GM11168 (cell line): ENCODE measurements around the gene FMN1.

ENCODE experiments used
- in situ Hi-C: fragments of 300-500 bp; cut with MboI; formaldehyde crosslinking; loops from one replicate; pipeline ENCODE4 v1.12.0; 2022; ENCODE audit warnings: low sequenced_read_pairs; ENCODE audit not compliant: unreplicated experiment

FMN1 gene

GRCh38 chr15:33200903-33201302 lies 6.4 kb upstream of the FMN1 start:
- in situ Hi-C loops, result no loop called here

- in situ Hi-C loops, result no loop called here
These were observed 5.9 kb upstream of the FMN1 start for GRCh38 chr15:33200444-33200843.

- in situ Hi-C loops, result no loop called here
These were observed 4.0 kb upstream of the FMN1 start for GRCh38 chr15:33198541-33198940.

GRCh38 chr15:33197636-33198035 lies 3.1 kb upstream of the FMN1 start:
- in situ Hi-C loops, result no loop called here

GRCh38 chr15:33194237-33194636 lies 277 bp downstream of the FMN1 start:
- in situ Hi-C loops, result no loop called here

GRCh38 chr15:33191591-33191990 lies 2.9 kb downstream of the FMN1 start:
- in situ Hi-C loops, result no loop called here

GRCh38 chr15:33190539-33190938 lies 4.0 kb downstream of the FMN1 start:
- in situ Hi-C loops, result no loop called here

GRCh38 chr15:33188641-33189257 lies 5.8 kb downstream of the FMN1 start:
- in situ Hi-C loops, result no loop called here

GRCh38 chr15:33188159-33188558 lies 6.4 kb downstream of the FMN1 start:
- in situ Hi-C loops, result no loop called here

- in situ Hi-C loops, result no loop called here
These were observed 11.2 kb downstream of the FMN1 start for GRCh38 chr15:33183334-33183733.

GRCh38 chr15:33182926-33183325 lies 11.6 kb downstream of the FMN1 start:
- in situ Hi-C loops, result no loop called here

GRCh38 chr15:33182278-33182905 lies 12.1 kb downstream of the FMN1 start:
- in situ Hi-C loops, result no loop called here

GRCh38 chr15:33179874-33180273 lies 14.6 kb downstream of the FMN1 start:
- in situ Hi-C loops, result no loop called here

GRCh38 chr15:33171202-33171601 lies 23.3 kb downstream of the FMN1 start:
- in situ Hi-C loops, result no loop called here

GRCh38 chr15:33169625-33170024 lies 24.9 kb downstream of the FMN1 start:
- in situ Hi-C loops, result no loop called here

GRCh38 chr15:33168444-33168843 lies 26.1 kb downstream of the FMN1 start:
- in situ Hi-C loops, result no loop called here

- in situ Hi-C loops, result no loop called here
These were observed 30.7 kb downstream of the FMN1 start for GRCh38 chr15:33163816-33164215.

- in situ Hi-C loops, result no loop called here
These were observed 33.3 kb downstream of the FMN1 start for GRCh38 chr15:33161209-33161608.

GRCh38 chr15:33160581-33161165 lies 33.8 kb downstream of the FMN1 start:
- in situ Hi-C loops, result no loop called here

GRCh38 chr15:33159726-33160453 lies 34.6 kb downstream of the FMN1 start:
- in situ Hi-C loops, result no loop called here

GRCh38 chr15:33158366-33158765 lies 36.1 kb downstream of the FMN1 start:
- in situ Hi-C loops, result no loop called here
